Esophagus muscularis mucosa (tissue), 4 donors: ENCODE measurements around the gene CFHR5. TPM values are rescaled to one million over a fixed set of nuclear protein-coding genes. Genes with fewer than 3 reads are reported as not detected.
"Not testable (repeated sequence)": the region's sequence is repeated elsewhere in the genome, so short reads cannot be mapped to it uniquely, and the experiment has no call there.

Experiments used
- DNase-seq: peaks from one replicate; pipeline ENCODE4 v3.0.0-alpha.2; 2017; ENCODE audit errors: extremely low spot score
- H3K27ac ChIP-seq, 4 donors: fragments of 200-600 bp; sonication (generic); replicated peaks in 1 of 4; 1 replicate in 3 of 4; 2 replicates in 1 of 4; pipeline ENCODE4 v1.5.1; 2016 to 2019; ENCODE audit warnings: mild to moderate bottlenecking in 1 of 4
- H3K27me3 ChIP-seq, 4 donors: fragments of 200-600 bp; sonication (generic); one replicate each; pipeline versions ENCODE4 v1.5.1 to v1.6.0; 2016 to 2019
- H3K36me3 ChIP-seq, 4 donors: fragments of 200-600 bp; sonication (generic); one replicate each; pipeline ENCODE4 v1.5.1; 2016 to 2019
- H3K4me1 ChIP-seq, 4 donors: fragments of 200-600 bp; sonication (generic); one replicate each; pipeline ENCODE4 v1.5.1; 2016 to 2019
- H3K4me3 ChIP-seq, 4 donors: fragments of 200-600 bp; sonication (generic); 1 replicate in 2 of 4; 2 replicates in 2 of 4; pipeline ENCODE4 v1.5.1; 2016 to 2019; ENCODE audit warnings: mild to moderate bottlenecking in 4 of 4, moderate library complexity in 1 of 4
- H3K9me3 ChIP-seq, 4 donors: fragments of 200-600 bp; sonication (generic); 1 replicate in 3 of 4; 2 replicates in 1 of 4; pipeline ENCODE4 v1.5.1; 2016 to 2019
- EP300 ChIP-seq: sonication (generic); formaldehyde crosslinking; IDR thresholded peaks from one replicate; pipeline ENCODE4 v1.6.1; 2017; ENCODE audit warnings: antibody characterized with exemption
- POLR2A ChIP-seq: fragments of 450-650 bp; IDR thresholded peaks from one replicate; pipeline ENCODE4 v1.6.1; 2017; ENCODE audit warnings: antibody characterized with exemption, moderate library complexity, mild to moderate bottlenecking, low read depth
- POLR2AphosphoS5 ChIP-seq, 2 donors: sonication (generic); formaldehyde crosslinking; IDR thresholded peaks; one replicate each; pipeline ENCODE4 v1.6.1; 2017; ENCODE audit warnings: antibody characterized with exemption in 2 of 2
- WGBS: methylation state at CpG from one replicate; pipeline ENCODE4 v1.1.5; 2018; 5-methylcytosine and 5-hydroxymethylcytosine counted together
- intact Hi-C: fragments of 100-400 bp; cut with DNase I; formaldehyde crosslinking; loops from one replicate; pipeline ENCODE4 v1.15.1; 2023
- total RNA-seq, 4 donors: library from RNA; depleted of rRNA; stranded (reverse); fragments of >200 nt; gene quantifications; one replicate each; pipeline versions ENCODE4 v1.1.0 to v1.2.1, GENCODE V29; 2016
- TF ChIP-seq, protein P1 (sequence below), 3 experiments: fragments of 200-600 bp in 2 of 3; fragments of 450-650 bp in 1 of 3; sonication (generic) in 2 of 3; IDR thresholded peaks; one replicate each; pipeline ENCODE4 v1.5.1; 2017 to 2019; ENCODE audit warnings: antibody characterized with exemption in 3 of 3, mild to moderate bottlenecking in 2 of 3, moderate library complexity in 1 of 3

The CFHR5 gene
- total RNA-seq, 4 donors from 2014 or later: not detected

DNA sequence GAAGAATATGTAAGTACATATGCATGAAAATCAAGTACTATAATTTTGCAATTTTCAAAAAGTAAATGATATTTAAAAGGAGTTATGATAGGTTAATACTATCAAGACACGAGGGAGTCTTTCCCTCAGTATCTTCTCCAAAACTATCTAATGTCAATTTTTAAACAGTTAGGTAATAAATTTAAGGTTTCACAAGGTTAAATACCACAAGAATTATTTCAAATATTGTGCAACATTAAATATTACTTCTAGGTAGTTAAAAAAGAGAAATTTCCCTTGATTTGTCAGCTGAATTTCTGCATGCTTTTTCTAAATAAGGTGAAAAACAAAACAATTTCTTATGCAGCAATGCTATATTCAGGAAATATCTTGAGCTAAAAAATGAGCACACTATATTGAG, 3.5 kb downstream of the CFHR5 start:
- Histone ChIP-seq H3K36me3 (no peaks in the 10 kb centered on the region), H3K9me3 (no peaks in the 10 kb centered on the region), H3K27ac (no peak overlapping the region), H3K27me3 (no peaks in the 10 kb centered on the region), H3K4me3 (no peak overlapping the region), H3K4me1 (no peaks in the 10 kb centered on the region)
- no peak for TF ChIP-seq POLR2A
- TF ChIP-seq, protein P1, sequence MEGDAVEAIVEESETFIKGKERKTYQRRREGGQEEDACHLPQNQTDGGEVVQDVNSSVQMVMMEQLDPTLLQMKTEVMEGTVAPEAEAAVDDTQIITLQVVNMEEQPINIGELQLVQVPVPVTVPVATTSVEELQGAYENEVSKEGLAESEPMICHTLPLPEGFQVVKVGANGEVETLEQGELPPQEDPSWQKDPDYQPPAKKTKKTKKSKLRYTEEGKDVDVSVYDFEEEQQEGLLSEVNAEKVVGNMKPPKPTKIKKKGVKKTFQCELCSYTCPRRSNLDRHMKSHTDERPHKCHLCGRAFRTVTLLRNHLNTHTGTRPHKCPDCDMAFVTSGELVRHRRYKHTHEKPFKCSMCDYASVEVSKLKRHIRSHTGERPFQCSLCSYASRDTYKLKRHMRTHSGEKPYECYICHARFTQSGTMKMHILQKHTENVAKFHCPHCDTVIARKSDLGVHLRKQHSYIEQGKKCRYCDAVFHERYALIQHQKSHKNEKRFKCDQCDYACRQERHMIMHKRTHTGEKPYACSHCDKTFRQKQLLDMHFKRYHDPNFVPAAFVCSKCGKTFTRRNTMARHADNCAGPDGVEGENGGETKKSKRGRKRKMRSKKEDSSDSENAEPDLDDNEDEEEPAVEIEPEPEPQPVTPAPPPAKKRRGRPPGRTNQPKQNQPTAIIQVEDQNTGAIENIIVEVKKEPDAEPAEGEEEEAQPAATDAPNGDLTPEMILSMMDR (IDR thresholded peaks at IDR 0.05): no peak
- no peak for TF ChIP-seq POLR2AphosphoS5 (IDR thresholded peaks at IDR 0.05)
- no peak for TF ChIP-seq EP300
- WGBS: 68% methylated on average over 1 of the region's 1 CpG
- intact Hi-C loops: no loop called here
- DNase-seq: no peak

DNA sequence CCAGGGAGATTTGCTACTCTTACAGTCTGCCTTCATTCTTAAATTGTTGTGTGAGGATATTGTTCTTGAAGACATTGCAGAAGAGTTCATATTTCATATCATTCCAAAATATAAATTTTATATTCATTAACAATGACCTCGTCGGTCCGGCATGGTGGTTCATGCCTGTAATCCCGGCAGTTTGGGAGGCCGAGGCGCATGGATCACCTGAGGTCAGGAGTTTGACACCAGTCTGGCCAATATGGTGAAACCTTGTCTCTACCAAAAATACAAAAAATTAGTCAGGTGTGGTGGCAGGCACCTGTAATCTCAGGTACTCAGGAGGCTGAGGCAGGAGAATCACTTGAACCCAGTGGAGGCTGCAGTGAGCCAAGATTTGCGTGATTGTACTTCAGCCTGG, 4.9 kb downstream of the CFHR5 start:
- H3K4me3 ChIP-seq, H3K9me3 ChIP-seq, DNase-seq, H3K27ac ChIP-seq, H3K27me3 ChIP-seq, H3K4me1 ChIP-seq, intact Hi-C loops, H3K36me3 ChIP-seq: not testable (repeated sequence)
- 91% methylated on average over 7 of the region's 7 CpGs for WGBS

DNA sequence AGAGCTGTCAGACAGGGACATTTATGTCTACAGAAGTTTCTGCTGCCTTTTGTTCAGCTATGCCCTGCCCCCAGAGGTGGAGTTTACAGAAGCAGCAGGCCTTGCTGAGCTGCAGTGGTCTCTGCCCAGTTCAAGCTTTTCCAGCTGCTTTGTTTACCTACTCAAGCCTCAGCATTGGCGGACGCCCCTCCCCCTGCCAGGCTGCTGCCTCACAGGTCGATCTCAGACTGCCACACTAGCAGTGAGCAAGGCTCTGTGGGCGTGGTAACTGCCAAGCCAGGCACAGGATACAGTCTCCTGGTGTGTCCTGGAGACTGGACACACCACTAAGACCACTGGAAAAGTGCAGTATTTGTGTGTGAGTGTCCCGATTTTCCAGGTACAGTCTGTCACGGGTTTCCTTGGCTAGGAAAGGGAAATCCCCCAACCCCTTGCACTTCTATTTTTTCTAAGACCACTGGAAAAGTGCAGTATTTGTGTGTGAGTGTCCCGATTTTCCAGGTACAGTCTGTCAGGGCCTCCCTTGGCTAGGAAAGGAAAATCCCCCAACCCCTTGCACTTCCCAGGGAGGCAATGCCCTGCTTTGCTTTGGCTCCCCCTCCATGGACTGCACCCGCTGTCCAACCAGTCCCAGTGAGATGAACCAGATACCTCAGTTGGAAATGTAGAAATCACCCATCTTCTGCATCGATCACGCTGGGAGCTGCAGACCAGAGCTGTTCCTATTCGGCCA, 14.7 kb downstream of the CFHR5 start:
- H3K4me1 ChIP-seq, H3K4me3 ChIP-seq, intact Hi-C loops, H3K27me3 ChIP-seq, DNase-seq, H3K9me3 ChIP-seq, H3K27ac ChIP-seq, H3K36me3 ChIP-seq: not testable (repeated sequence)
- 72% methylated on average over 7 of the region's 11 CpGs for WGBS

DNA sequence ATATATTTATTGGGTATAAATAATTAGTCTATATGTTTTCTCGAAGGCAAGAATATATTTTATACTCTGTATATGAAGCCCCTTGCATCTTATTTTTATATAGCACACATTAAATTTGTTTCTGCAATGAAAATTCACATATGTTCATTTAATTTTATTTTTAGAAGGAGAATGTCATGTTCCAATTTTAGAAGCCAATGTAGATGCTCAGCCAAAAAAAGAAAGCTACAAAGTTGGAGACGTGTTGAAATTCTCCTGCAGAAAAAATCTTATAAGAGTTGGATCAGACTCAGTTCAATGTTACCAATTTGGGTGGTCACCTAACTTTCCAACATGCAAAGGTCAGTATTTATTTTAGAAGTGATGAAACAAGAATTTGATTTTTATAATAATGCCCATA, 16.6 kb downstream of the CFHR5 start:
- no peak overlapping the region for H3K4me3 ChIP-seq
- WGBS: 61% methylated on average over 2 of the region's 2 CpGs
- H3K4me1 ChIP-seq: no peaks in the 10 kb centered on the region
- no peak for TF ChIP-seq POLR2AphosphoS5 (IDR thresholded peaks at IDR 0.05)
- TF ChIP-seq, protein P1 (IDR thresholded peaks at IDR 0.05): no peak
- TF ChIP-seq EP300: no peak
- no peak for TF ChIP-seq POLR2A
- peaks cover 0 to 5% (median 0%) of the 10 kb centered on the region in 4 donors for H3K27me3 ChIP-seq
- no peaks in the 10 kb centered on the region for H3K36me3 ChIP-seq
- no peaks in the 10 kb centered on the region for H3K9me3 ChIP-seq
- no peak for DNase-seq
- intact Hi-C loops: no loop called here
- H3K27ac ChIP-seq: no peak overlapping the region

DNA sequence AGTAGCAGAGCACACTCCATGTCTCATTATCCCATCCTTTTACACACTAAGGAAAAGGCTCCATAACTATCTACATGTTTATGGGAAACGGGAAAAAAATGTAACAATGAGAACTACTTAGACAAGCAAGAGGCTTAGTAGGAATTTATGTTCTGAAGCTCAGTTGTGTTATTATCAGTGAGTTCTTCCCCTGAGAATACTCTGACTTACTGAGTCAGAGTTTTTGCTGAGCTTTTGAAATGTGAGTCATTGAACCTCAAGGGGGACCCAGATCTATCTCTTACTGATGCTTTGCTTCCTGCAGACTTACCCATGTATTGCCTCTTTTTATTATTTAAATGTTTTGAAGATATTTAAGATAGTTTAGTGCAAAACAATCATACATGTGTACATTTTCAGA, 20.1 kb downstream of the CFHR5 start:
- 81% methylated on average over 1 of the region's 1 CpG for WGBS

More for the DNA sequence above, 20.1 kb downstream of the CFHR5 start:
- intact Hi-C loops: no loop called here
- no peaks in the 10 kb centered on the region for H3K36me3 ChIP-seq
- TF ChIP-seq EP300: no peak
- TF ChIP-seq POLR2AphosphoS5 (IDR thresholded peaks at IDR 0.05): no peak
- TF ChIP-seq, protein P1 (IDR thresholded peaks at IDR 0.05): no peak
- TF ChIP-seq POLR2A: no peak
- H3K4me3 ChIP-seq: no peak overlapping the region
- H3K4me1 ChIP-seq: no peaks in the 10 kb centered on the region
- DNase-seq: no peak
- H3K27ac ChIP-seq: no peak overlapping the region
- H3K9me3 ChIP-seq: no peaks in the 10 kb centered on the region
- no peaks in the 10 kb centered on the region for H3K27me3 ChIP-seq
